Parathyroid adenoma (tissue), 2 donors: ENCODE data around the gene S1PR2.
A peak's percentile ranks its signal among the peaks of the same experiment; 100 is the strongest.

Experiments
- H2AFZ ChIP-seq: fragments of 300-600 bp; sonication (generic); one replicate; pipeline ENCODE4 v1.7.0; 2017; ENCODE audit warnings: antibody characterized with exemption, mild to moderate bottlenecking
- H3K27ac ChIP-seq: fragments of 300-600 bp; sonication (generic); one replicate; pipeline ENCODE4 v1.7.0; 2017
- H3K27me3 ChIP-seq: fragments of 300-600 bp; sonication (generic); one replicate; pipeline ENCODE4 v1.7.0; 2017; ENCODE audit warnings: low read length; ENCODE audit not compliant: control insufficient read depth, insufficient read depth
- H3K36me3 ChIP-seq: fragments of 300-600 bp; sonication (generic); one replicate; pipeline ENCODE4 v1.7.0; 2017; ENCODE audit warnings: low read length; ENCODE audit not compliant: control insufficient read depth, insufficient read depth
- H3K4me1 ChIP-seq: fragments of 300-600 bp; sonication (generic); one replicate; pipeline ENCODE4 v1.7.0; 2017; ENCODE audit warnings: control low read depth
- H3K4me2 ChIP-seq: fragments of 300-600 bp; sonication (generic); one replicate; pipeline ENCODE4 v1.7.0; 2017; ENCODE audit warnings: low read length
- H3K4me3 ChIP-seq: fragments of 300-600 bp; sonication (generic); one replicate; pipeline ENCODE4 v1.7.0; 2017; ENCODE audit warnings: low read depth, low read length
- H3K79me2 ChIP-seq: fragments of 300-600 bp; sonication (generic); one replicate; pipeline ENCODE4 v1.7.0; 2017; ENCODE audit warnings: control low read depth
- H3K9ac ChIP-seq: fragments of 300-600 bp; sonication (generic); one replicate; pipeline ENCODE4 v1.7.0; 2017; ENCODE audit warnings: mild to moderate bottlenecking
- H3K9me3 ChIP-seq: fragments of 300-600 bp; sonication (generic); one replicate; pipeline ENCODE4 v1.7.0; 2017; ENCODE audit warnings: low read length; ENCODE audit not compliant: control insufficient read depth
- CTCF ChIP-seq: fragments of 300-600 bp; sonication (generic); IDR thresholded peaks from one replicate; pipeline ENCODE4 v1.7.0; 2017; ENCODE audit warnings: antibody characterized with exemption, mild to moderate bottlenecking
- donor health status: primary hyperparathyroidism.

S1PR2 gene

GRCh38 chr19:10269333-10270179 is 38.4 kb upstream of the S1PR2 start:
- Histone ChIP-seq H3K9ac (no peak overlapping the region), H3K79me2 (no peaks in the 10 kb centered on the region), H3K4me3 (peak overlapping the region; percentile 34), H3K9me3 (no peaks in the 10 kb centered on the region), H2AFZ (peak overlapping the region; percentile 55), H3K4me1 (no peaks in the 10 kb centered on the region), H3K4me2 (peak overlapping the region; percentile 71), H3K36me3 (no peaks in the 10 kb centered on the region), H3K27me3 (no peaks in the 10 kb centered on the region), H3K27ac (peak overlapping the region; percentile 68)
- peak; percentile 98 for TF ChIP-seq CTCF

- no peaks in the 10 kb centered on the region for H3K27me3 ChIP-seq
- no peak overlapping the region for H3K9ac ChIP-seq
- no peaks in the 10 kb centered on the region for H3K4me1 ChIP-seq
- no peak overlapping the region for H2AFZ ChIP-seq
- H3K79me2 ChIP-seq = no peaks in the 10 kb centered on the region
- peak overlapping the region; percentile 58 for H3K27ac ChIP-seq
- H3K4me2 ChIP-seq = no peak overlapping the region
- H3K4me3 ChIP-seq = no peak overlapping the region
- no peaks in the 10 kb centered on the region for H3K36me3 ChIP-seq
- H3K9me3 ChIP-seq = no peaks in the 10 kb centered on the region
- no peak for TF ChIP-seq CTCF
Observed at GRCh38 chr19:10268071-10268470, 36.9 kb upstream of the S1PR2 start.

- no peaks in the 10 kb centered on the region for H3K36me3 ChIP-seq
- no peak overlapping the region for H3K4me2 ChIP-seq
- H3K27me3 ChIP-seq = no peaks in the 10 kb centered on the region
- TF ChIP-seq CTCF = no peak
- H3K9ac ChIP-seq = no peak overlapping the region
- no peaks in the 10 kb centered on the region for H3K4me1 ChIP-seq
- no peak overlapping the region for H3K4me3 ChIP-seq
- no peak overlapping the region for H3K27ac ChIP-seq
- no peaks in the 10 kb centered on the region for H3K9me3 ChIP-seq
- no peak overlapping the region for H2AFZ ChIP-seq
- no peaks in the 10 kb centered on the region for H3K79me2 ChIP-seq
Observed at GRCh38 chr19:10266706-10267105, 35.6 kb upstream of the S1PR2 start.

- Histone ChIP-seq H3K9me3 (no peaks in the 10 kb centered on the region), H2AFZ (no peak overlapping the region), H3K79me2 (no peaks in the 10 kb centered on the region), H3K27me3 (no peaks in the 10 kb centered on the region), H3K4me2 (no peak overlapping the region), H3K27ac (no peak overlapping the region), H3K4me3 (no peak overlapping the region), H3K9ac (no peak overlapping the region), H3K4me1 (no peaks in the 10 kb centered on the region), H3K36me3 (no peaks in the 10 kb centered on the region)
- TF ChIP-seq CTCF = no peak
Observed at GRCh38 chr19:10262771-10263170, 31.6 kb upstream of the S1PR2 start.

GRCh38 chr19:10260141-10260584 is 29.0 kb upstream of the S1PR2 start:
- Histone ChIP-seq H3K9ac (no peak overlapping the region), H3K27ac (no peak overlapping the region)

More at GRCh38 chr19:10260141-10260584, 29.0 kb upstream of the S1PR2 start:
- Histone ChIP-seq H3K4me3 (no peak overlapping the region), H3K9me3 (no peaks in the 10 kb centered on the region), H3K36me3 (no peaks in the 10 kb centered on the region), H3K4me1 (no peaks in the 10 kb centered on the region), H3K27me3 (no peaks in the 10 kb centered on the region), H3K79me2 (no peaks in the 10 kb centered on the region), H2AFZ (no peak overlapping the region), H3K4me2 (no peak overlapping the region)
- no peak for TF ChIP-seq CTCF
